ENCODE measurements around the gene EDC3.

- no peak for TF ChIP-seq CTCF (IDR thresholded peaks at IDR 0.05)
- TF ChIP-seq EP300 (IDR thresholded peaks at IDR 0.05; ENCODE audit: borderline replicate concordance in 1 of 2, low read depth in 1 of 2, low read length in 1 of 2): no peak
- no peak for TF ChIP-seq GATA2 (CRISPR knock-in tag; IDR thresholded peaks at IDR 0.05)
- no peak for TF ChIP-seq JUND (IDR thresholded peaks at IDR 0.05)
These were observed 26.8 kb upstream of the EDC3 start for GRCh38 chr15:74722591-74722990.
